ENCODE measurements around the gene BMP7.

The BMP7 gene

DNA sequence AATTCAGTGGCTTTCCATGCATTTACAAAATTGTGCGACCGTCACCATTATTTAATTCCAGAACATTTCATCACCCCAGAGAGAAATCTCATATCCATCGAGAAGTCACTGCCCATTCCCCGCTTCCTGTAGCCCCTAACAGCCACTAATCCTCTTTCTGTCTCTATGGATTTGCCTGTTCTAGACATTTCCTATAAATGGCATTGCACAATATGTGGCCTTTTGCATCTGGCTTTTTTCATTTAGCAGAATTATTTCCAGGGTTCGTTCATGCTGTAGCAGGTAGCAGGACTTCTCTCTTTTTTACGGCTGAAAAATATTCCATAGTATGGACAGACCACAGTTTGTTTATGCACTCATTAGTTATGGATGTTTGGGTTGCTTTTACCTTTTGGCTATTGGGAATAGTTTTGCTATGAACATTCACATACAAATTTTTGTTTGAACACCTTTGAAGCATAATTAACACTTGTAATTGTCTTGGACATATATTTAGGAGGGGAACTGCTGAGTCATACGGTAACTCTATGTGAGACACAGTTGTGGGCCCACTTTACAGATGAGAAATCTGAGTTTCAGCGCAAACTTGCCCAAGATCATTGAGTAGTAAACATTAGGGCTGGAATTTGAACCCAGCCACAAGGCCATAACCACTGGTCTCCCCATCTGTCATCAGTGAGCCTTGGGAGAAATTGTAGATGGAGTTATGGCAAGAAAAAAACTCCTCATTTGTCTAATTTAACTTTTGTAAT is 126.9 kb downstream of the BMP7 start:
- no peak for DNase-seq

DNA sequence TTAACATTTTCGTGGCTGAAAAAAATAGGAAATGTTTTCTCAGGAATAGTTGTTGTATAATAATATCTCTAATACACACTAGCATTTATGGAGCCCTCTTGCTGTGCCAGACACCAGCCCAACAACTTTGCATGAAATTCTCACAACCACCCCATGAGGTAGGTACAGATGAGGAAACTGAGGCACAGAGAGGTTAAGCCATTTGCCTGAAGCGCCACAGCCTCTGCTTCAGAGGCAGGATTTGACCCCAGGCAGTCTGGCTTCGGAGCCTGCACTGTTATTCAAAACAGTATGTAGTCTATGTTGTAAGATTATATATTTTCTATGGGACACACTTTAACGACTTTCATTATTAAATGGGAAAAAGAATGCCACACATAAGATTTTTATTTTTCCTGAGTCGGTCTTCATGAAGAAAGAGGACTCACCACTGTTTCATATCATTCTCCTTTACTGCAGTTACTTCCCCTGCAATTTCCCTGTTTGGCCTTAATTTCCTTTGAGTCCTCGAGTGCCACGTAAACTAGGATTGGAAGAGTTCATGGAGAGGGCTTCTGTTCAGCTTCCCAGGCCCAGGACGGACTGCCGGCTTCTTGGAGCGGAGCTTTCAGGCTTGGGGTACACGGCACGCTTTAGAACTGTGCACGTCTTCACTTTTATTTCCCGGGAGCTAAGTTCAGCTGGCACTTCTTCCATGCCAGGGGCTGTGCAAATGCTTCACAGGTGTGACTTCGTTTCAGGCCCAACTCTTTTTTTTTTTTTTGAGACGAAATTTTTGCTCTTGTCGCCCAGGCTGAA is 128.0 kb downstream of the BMP7 start:
- no peak for DNase-seq

DNA sequence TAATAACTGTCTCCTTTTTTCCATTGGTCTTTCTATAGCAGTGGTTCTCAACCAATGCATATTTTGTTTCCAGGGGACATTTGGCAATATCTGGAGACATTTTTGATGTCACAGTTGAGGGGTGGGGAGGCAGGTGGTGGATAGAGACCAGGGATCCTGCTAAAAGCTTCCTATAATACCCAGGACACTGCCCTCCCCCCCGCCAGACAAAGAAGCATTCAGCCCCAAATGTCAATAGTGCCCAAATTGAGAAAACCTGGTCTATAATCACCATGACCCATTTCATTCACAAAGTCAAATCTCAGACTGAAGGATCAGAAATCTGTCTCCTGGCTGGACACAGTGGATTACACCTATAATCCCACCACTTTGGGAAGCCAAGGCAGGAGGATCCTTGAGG is 128.8 kb downstream of the BMP7 start:
- DNase-seq: no peak

DNA sequence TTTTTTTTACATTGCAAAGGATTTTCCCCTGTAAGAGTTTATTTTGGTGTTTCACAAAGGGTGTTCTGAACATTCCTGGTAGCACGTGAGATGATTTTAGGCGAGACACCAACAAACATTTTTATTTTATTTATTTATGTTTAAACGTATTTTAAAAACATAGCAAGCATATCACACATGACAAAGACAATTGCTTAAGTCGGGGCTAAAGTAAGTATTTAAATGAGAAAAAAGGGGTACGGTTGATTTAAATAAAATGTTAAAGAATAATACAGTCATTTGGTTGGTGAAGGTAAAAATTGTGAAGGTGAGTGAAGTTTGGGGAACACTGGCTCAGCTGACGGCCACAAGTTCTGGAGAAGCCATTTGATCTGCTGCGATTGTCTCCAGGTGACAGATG is 129.7 kb downstream of the BMP7 start:
- DNase-seq: no peak

DNA sequence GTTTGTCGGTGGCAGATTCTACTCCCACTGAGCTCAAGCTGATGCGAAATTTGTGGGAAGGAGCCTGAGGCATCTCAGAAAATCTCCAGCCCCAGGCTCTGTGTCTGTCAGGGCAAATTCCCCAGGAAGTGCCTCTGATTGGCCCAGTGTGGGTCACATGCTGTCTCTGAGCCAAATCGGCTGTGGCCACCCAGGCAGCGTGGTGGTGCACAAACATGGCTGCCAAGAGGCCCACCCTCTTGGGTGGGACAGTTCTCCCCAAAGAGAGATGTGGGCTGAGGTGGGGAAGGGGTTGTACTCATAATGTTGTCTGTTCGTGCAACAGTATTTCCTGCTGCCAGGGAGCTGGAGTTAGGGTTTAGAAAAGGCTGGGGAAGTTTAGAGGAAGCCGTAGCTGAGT is 130.6 kb downstream of the BMP7 start:
- DNase-seq: no peak

DNA sequence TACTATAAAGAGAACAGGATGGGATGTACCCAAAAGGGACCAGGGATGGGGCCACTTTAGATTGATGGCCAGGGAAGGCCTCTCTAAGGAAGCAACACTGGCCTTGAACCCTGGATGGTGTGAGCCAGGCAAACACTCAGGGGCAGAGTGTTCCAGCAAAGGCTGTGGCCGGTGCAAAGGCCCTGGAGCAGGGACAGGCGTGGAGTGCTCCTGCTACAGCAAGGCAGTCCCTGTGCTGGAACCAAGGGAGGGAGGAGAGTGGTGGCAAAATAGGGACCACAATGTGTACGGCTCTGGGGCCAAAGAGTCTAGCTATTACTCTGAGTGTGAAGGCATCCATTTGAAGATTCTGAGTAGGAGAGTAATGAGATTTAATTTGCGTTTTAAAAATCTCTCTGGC is 131.6 kb downstream of the BMP7 start:
- no peak for DNase-seq

- DNase-seq: no peak
Measured at GRCh38 chr20:57133926-57134650, 132.4 kb downstream of the BMP7 start.

- no peak for DNase-seq
Measured at GRCh38 chr20:57131601-57132391, 134.6 kb downstream of the BMP7 start.

DNA sequence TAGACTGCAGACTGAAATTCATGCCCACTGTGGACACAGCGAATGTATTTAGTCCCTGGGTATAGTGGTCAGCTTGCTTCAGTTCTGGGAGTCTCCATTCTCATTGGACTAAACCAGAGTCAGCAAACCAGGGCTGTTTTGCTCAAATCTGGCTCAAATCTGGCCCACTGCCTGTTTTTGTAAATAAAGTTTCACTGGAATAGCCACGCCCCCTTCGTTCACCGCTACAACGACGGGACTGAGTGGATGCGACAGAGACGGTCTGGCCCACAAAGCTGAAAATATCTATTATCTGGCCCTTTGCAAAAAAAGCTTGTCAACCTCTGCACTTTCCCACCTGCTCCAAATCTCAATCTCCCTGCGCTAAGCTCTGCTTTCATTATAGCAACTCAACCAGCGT is 135.4 kb downstream of the BMP7 start:
- no peak for DNase-seq

GRCh38 chr20:57130160-57130772 is 136.2 kb downstream of the BMP7 start:
- DNase-seq: no peak

- DNase-seq: no peak
Measured at GRCh38 chr20:57129303-57129702, 137.1 kb downstream of the BMP7 start.

- DNase-seq: no peak
Measured at GRCh38 chr20:57128044-57128757, 138.2 kb downstream of the BMP7 start.

GRCh38 chr20:57126481-57127092 is 139.9 kb downstream of the BMP7 start:
- DNase-seq: no peak

- DNase-seq: no peak
Measured at GRCh38 chr20:57124800-57125517, 141.5 kb downstream of the BMP7 start.

- no peak for DNase-seq
Measured at GRCh38 chr20:57124366-57124765, 142.1 kb downstream of the BMP7 start.

- DNase-seq: no peak
Measured at GRCh38 chr20:57123504-57123903, 142.9 kb downstream of the BMP7 start.

GRCh38 chr20:57122536-57123489 is 143.6 kb downstream of the BMP7 start:
- no peak for DNase-seq

- DNase-seq: no peak
Measured at GRCh38 chr20:57118964-57119363, 147.5 kb downstream of the BMP7 start.

Data from cerebellar nuclear complex (tissue), 1 donor.